HCT116 (cell line): ENCODE results near the gene RPL21. TPM values are rescaled to one million over a fixed set of nuclear protein-coding genes. Genes with fewer than 3 reads are reported as not detected.

Source experiments
- ATAC-seq: fragments of 200-7000 bp; cut with Tn5 transposase; 2 replicates; pipeline ENCODE4 v1.9.1; 2020; ENCODE audit warnings: mild to moderate bottlenecking, moderate library complexity
- BruUV-seq: library from RNA; stranded (reverse); fragments of 400-500 nt; replicated peaks from 2 replicates; lab custom pipeline; 2021; lab: Mats Ljungman, UMichigan
- CTCF ChIA-PET: fragments of 300-600 bp; sonication (Branson Sonifier 250); formaldehyde crosslinking; loops from one replicate; lab custom pipeline; 2021; ENCODE audit warnings: antibody characterized with exemption; lab: Charles Lee
- POLR2A ChIA-PET: fragments of 300-600, 350-600 bp; sonication (Branson Sonifier 250); formaldehyde crosslinking; loops from one replicate; lab custom pipeline; 2021; ENCODE audit warnings: antibody characterized with exemption; lab: Charles Lee
- RAD21 ChIA-PET, 2 experiments: fragments of 300-600 bp; sonication (Branson Sonifier 250); formaldehyde crosslinking; loops; one replicate each; lab custom pipeline; 2023; ENCODE audit warnings: low total read pairs in 2 of 2; ENCODE audit not compliant: uncharacterized antibody in 2 of 2, unreplicated experiment in 2 of 2, low non-redundant PET in 1 of 2; lab: Charles Lee
- DNase-seq: peaks from one replicate; pipeline ENCODE4 v3.0.0-alpha.2; 2010; ENCODE audit warnings: low read depth, low spot score
- H2AFZ ChIP-seq: fragments of 200-600 bp; shearing (Covaris generic), sonication (generic); 2 replicates; pipeline ENCODE4 v1.6.1; 2017; ENCODE audit warnings: low read depth, mixed run types, mixed read lengths, antibody characterized with exemption, low read length; ENCODE audit not compliant: poor library complexity, severe bottlenecking
- H3K27ac ChIP-seq: 2 replicates; pipeline ENCODE4 v1.5.1; 2012; ENCODE audit warnings: low read depth, low read length
- H3K27me3 ChIP-seq: fragments of 200-600 bp; sonication (generic); 2 replicates; pipeline ENCODE4 v1.6.1; 2016; ENCODE audit warnings: mixed run types, low read length, mixed read lengths; ENCODE audit not compliant: insufficient read depth
- H3K36me3 ChIP-seq, 2 experiments: fragments of 200-500 bp in 1 of 2; fragments of 200-600 bp in 1 of 2; sonication (Bioruptor generic) in 1 of 2; sonication (generic) in 1 of 2; 2 replicates each; pipeline versions ENCODE4 v1.5.1 to v1.6.1; 2014 to 2016; ENCODE audit warnings: low read length in 2 of 2, inconsistent platforms in 1 of 2, mixed read lengths in 1 of 2, mixed run types in 1 of 2; ENCODE audit not compliant: insufficient read depth in 2 of 2, control insufficient read depth in 1 of 2
- H3K4me1 ChIP-seq, 2 experiments: fragments of 200-600 bp in 1 of 2; sonication (generic) in 1 of 2; 2 replicates each; pipeline versions ENCODE4 v1.5.1 to v1.6.1; 2012 to 2017; ENCODE audit warnings: low read length in 2 of 2, inconsistent platforms in 1 of 2, mild to moderate bottlenecking in 1 of 2, mixed read lengths in 1 of 2, mixed run types in 1 of 2, moderate library complexity in 1 of 2; ENCODE audit not compliant: insufficient read depth in 2 of 2, control insufficient read depth in 1 of 2
- H3K4me2 ChIP-seq: fragments of 200-600 bp; sonication (generic); 2 replicates; pipeline ENCODE4 v1.6.1; 2017; ENCODE audit warnings: mixed run types, low read length, mixed read lengths
- H3K4me3 ChIP-seq, 2 experiments: fragments of 200-600 bp in 1 of 2; sonication (generic) in 1 of 2; replicated peaks in 1 of 2; 2 replicates each; pipeline ENCODE4 v1.5.1; 2011 to 2016; ENCODE audit warnings: low read length in 2 of 2, control low read depth in 1 of 2, low read depth in 1 of 2, mild to moderate bottlenecking in 1 of 2, mixed read lengths in 1 of 2, mixed run types in 1 of 2
- H3K79me2 ChIP-seq: fragments of 200-600 bp; sonication (generic); 2 replicates; pipeline ENCODE4 v1.6.1; 2017; ENCODE audit warnings: mild to moderate bottlenecking, mixed run types, low read length, moderate library complexity, mixed read lengths; ENCODE audit not compliant: insufficient read depth
- H3K9ac ChIP-seq: fragments of 200-600 bp; sonication (generic); 2 replicates; pipeline ENCODE4 v1.6.1; 2016; ENCODE audit warnings: low read length, mixed read lengths
- H3K9me2 ChIP-seq: fragments of 200-600 bp; sonication (generic), shearing (Covaris generic); 2 replicates; pipeline ENCODE4 v1.6.1; 2017; ENCODE audit warnings: mixed run types, mild to moderate bottlenecking, moderate library complexity; ENCODE audit not compliant: insufficient read depth
- H3K9me3 ChIP-seq, 2 experiments: fragments of 200-500 bp in 1 of 2; fragments of 200-600 bp in 1 of 2; sonication (Bioruptor generic) in 1 of 2; sonication (generic) in 1 of 2; 2 replicates each; pipeline ENCODE4 v1.6.1; 2014 to 2017; ENCODE audit warnings: low read length in 2 of 2, mixed read lengths in 2 of 2, inconsistent platforms in 1 of 2, low read depth in 1 of 2, mild to moderate bottlenecking in 1 of 2, mixed run types in 1 of 2, moderate library complexity in 1 of 2; ENCODE audit not compliant: control insufficient read depth in 1 of 2, insufficient read depth in 1 of 2
- H4K20me1 ChIP-seq: fragments of 200-600 bp; sonication (generic), shearing (Covaris generic); 2 replicates; pipeline ENCODE4 v1.6.1; 2017; ENCODE audit warnings: mixed run types, mild to moderate bottlenecking, moderate library complexity; ENCODE audit not compliant: insufficient read depth
- CBX3 ChIP-seq: IDR thresholded peaks from 2 replicates; pipeline ENCODE4 v1.6.1; 2012; ENCODE audit warnings: low read depth
- CEBPB ChIP-seq: IDR thresholded peaks from 2 replicates; pipeline ENCODE4 v1.6.1; 2012; ENCODE audit warnings: low read depth
- EGR1 ChIP-seq: IDR thresholded peaks from 2 replicates; pipeline ENCODE4 v1.6.1; 2012; ENCODE audit warnings: low read depth
- ELF1 ChIP-seq: IDR thresholded peaks from 2 replicates; pipeline ENCODE4 v1.6.1; 2012; ENCODE audit warnings: low read depth, borderline replicate concordance
- EZH2 ChIP-seq: fragments of 200-600 bp; sonication (generic); IDR thresholded peaks from 2 replicates; pipeline ENCODE4 v1.6.1; 2017; ENCODE audit warnings: antibody characterized with exemption, mixed run types
- EZH2phosphoT487 ChIP-seq: fragments of 200-600 bp; IDR thresholded peaks from 2 replicates; pipeline ENCODE4 v1.6.1; 2018; ENCODE audit warnings: antibody characterized with exemption, borderline replicate concordance
- FOSL1 ChIP-seq: IDR thresholded peaks from 2 replicates; pipeline ENCODE4 v1.6.1; 2012; ENCODE audit warnings: low read depth
- JUND ChIP-seq: IDR thresholded peaks from 2 replicates; pipeline ENCODE4 v1.6.1; 2012
- POLR2A ChIP-seq: IDR thresholded peaks from 2 replicates; pipeline ENCODE4 v1.7.0; 2011; ENCODE audit warnings: borderline replicate concordance; ENCODE audit not compliant: insufficient read depth, insufficient read length; ENCODE audit errors: extremely low read depth
- POLR2AphosphoS5 ChIP-seq: IDR thresholded peaks from 2 replicates; pipeline ENCODE4 v1.6.1; 2011; ENCODE audit warnings: mild to moderate bottlenecking, low read depth, low read length, moderate library complexity
- RAD21 ChIP-seq: IDR thresholded peaks from 2 replicates; pipeline ENCODE4 v1.6.1; 2012; ENCODE audit warnings: low read depth, mild to moderate bottlenecking
- SRF ChIP-seq: IDR thresholded peaks from 2 replicates; pipeline ENCODE4 v1.6.1; 2012; ENCODE audit warnings: low read depth
- TCF7L2 ChIP-seq: IDR thresholded peaks from 2 replicates; pipeline ENCODE4 v1.7.0; 2011; ENCODE audit warnings: borderline replicate concordance, inconsistent platforms; ENCODE audit not compliant: insufficient read depth, insufficient read length; ENCODE audit errors: extremely low read depth
- YY1 ChIP-seq: IDR thresholded peaks from 2 replicates; pipeline ENCODE4 v1.6.1; 2011; ENCODE audit warnings: low read length, low read depth, moderate library complexity, mild to moderate bottlenecking; ENCODE audit not compliant: insufficient replicate concordance; ENCODE audit errors: extremely low read depth
- ZFX ChIP-seq: fragments of 450-650 bp; IDR thresholded peaks from 2 replicates; pipeline ENCODE4 v1.6.1; 2017
- ZNF274 ChIP-seq: fragments of 200-500 bp; sonication (Bioruptor generic); IDR thresholded peaks from 2 replicates; pipeline ENCODE4 v1.6.1; 2014; ENCODE audit warnings: mild to moderate bottlenecking, low read depth, low read length, inconsistent platforms
- intact Hi-C: fragments of 100-400 bp; cut with micrococcal nuclease; formaldehyde crosslinking; loops from 2 replicates; pipeline ENCODE4 v1.10.0; 2022
- total RNA-seq: library from RNA; stranded (reverse); gene quantifications from one replicate; pipeline ENCODE4 v1.2.1, GENCODE V29; 2021; ENCODE audit not compliant: unreplicated experiment
- TF ChIP-seq, protein P1 (sequence below): IDR thresholded peaks from 2 replicates; pipeline ENCODE4 v1.6.1; 2012
- TF ChIP-seq, protein P2 (sequence below): IDR thresholded peaks from 2 replicates; pipeline ENCODE4 v1.6.1; 2012
- TF ChIP-seq, protein P3 (sequence below): IDR thresholded peaks from 2 replicates; pipeline ENCODE4 v1.6.1; 2012; ENCODE audit warnings: low read depth
- TF ChIP-seq, protein P4 (sequence below): IDR thresholded peaks from 2 replicates; pipeline ENCODE4 v1.6.1; 2011; ENCODE audit warnings: mild to moderate bottlenecking, low read length, moderate library complexity; ENCODE audit not compliant: insufficient replicate concordance; ENCODE audit errors: extremely low read depth

Gene RPL21
- total RNA-seq, 1 experiment from 2014 or later: 915 TPM

DNA sequence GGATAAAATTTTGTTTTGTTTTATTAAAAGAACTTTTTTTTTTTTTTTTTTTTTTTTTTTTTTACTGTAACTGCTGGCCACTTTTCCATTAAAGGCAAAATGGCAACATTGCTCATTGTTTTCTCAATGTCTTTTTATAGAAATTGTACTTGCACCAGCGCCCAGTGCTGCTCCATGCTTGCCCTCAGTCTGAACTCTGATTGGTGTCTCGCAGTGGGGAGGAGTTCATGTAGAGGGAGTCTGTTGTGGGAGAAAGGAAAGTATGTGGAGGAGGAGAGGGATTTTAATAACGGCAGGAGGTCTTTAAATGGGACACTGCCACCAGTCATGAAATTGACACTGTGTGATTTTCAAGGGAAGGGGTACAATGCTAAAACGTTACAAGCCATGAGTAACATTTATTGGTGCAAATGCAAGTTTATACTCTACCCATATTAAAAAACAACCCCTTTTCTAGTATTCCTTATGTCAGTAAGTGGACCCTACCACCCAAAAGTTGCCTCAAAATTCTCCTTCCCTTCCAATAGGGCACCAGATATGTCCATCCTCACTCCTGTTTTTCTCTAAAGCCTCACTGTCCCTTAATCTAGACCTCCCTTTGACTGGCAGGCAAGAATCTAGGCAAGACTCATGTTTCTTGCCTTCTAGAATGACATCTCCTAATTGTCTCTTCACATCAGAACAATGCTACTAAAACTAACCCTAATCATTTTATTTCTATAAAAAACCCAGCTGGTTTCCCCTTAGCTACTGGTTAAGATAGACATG is 22.5 kb downstream of the RPL21 start:
- ChIA-PET CTCF (interaction anchor here (0.7 to 1.2 kb wide), 2 partner anchors 10 to 30 kb away, joined by 3 to 5 read pairs; no protein-coding TSS in a partner anchor), RAD21 (interaction anchor here in 1 of 2 experiments (0.7 kb wide), 1 partner anchor 62 kb away, joined by 6 read pairs; no protein-coding TSS in a partner anchor), POLR2A (no interaction called here)
- H2AFZ ChIP-seq: no peak overlapping the region
- no peaks in the 10 kb centered on the region for H3K79me2 ChIP-seq
- no peak overlapping the region for H3K27ac ChIP-seq
- H3K27me3 ChIP-seq: no peaks in the 10 kb centered on the region
- intact Hi-C loops: no loop called here
- H4K20me1 ChIP-seq: no peaks in the 10 kb centered on the region
- no peaks in the 10 kb centered on the region for H3K9me3 ChIP-seq
- no TSS peak for BruUV-seq
- H3K4me3 ChIP-seq: no peak overlapping the region
- no peak for ATAC-seq
- no peaks in the 10 kb centered on the region for H3K9me2 ChIP-seq
- H3K4me1 ChIP-seq: peaks cover 4 to 14% of the 10 kb centered on the region in 2 experiments; a peak in 3 of 4 replicates
- TF ChIP-seq CBX3 (no peak), YY1 (no peak), EZH2 (no peak), FOSL1 (no peak), JUND (no peak), RAD21 (no peak), EGR1 (no peak), SRF (no peak), POLR2A (no peak), CEBPB (no peak), ZNF274 (no peak), POLR2AphosphoS5 (no peak), ELF1 (no peak), ZFX (no peak), EZH2phosphoT487 (no peak), TCF7L2 (no peak)
- TF ChIP-seq, protein P1, sequence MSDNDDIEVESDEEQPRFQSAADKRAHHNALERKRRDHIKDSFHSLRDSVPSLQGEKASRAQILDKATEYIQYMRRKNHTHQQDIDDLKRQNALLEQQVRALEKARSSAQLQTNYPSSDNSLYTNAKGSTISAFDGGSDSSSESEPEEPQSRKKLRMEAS: no peak
- TF ChIP-seq, protein P2, sequence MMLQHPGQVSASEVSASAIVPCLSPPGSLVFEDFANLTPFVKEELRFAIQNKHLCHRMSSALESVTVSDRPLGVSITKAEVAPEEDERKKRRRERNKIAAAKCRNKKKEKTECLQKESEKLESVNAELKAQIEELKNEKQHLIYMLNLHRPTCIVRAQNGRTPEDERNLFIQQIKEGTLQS: no peak
- TF ChIP-seq, protein P3, sequence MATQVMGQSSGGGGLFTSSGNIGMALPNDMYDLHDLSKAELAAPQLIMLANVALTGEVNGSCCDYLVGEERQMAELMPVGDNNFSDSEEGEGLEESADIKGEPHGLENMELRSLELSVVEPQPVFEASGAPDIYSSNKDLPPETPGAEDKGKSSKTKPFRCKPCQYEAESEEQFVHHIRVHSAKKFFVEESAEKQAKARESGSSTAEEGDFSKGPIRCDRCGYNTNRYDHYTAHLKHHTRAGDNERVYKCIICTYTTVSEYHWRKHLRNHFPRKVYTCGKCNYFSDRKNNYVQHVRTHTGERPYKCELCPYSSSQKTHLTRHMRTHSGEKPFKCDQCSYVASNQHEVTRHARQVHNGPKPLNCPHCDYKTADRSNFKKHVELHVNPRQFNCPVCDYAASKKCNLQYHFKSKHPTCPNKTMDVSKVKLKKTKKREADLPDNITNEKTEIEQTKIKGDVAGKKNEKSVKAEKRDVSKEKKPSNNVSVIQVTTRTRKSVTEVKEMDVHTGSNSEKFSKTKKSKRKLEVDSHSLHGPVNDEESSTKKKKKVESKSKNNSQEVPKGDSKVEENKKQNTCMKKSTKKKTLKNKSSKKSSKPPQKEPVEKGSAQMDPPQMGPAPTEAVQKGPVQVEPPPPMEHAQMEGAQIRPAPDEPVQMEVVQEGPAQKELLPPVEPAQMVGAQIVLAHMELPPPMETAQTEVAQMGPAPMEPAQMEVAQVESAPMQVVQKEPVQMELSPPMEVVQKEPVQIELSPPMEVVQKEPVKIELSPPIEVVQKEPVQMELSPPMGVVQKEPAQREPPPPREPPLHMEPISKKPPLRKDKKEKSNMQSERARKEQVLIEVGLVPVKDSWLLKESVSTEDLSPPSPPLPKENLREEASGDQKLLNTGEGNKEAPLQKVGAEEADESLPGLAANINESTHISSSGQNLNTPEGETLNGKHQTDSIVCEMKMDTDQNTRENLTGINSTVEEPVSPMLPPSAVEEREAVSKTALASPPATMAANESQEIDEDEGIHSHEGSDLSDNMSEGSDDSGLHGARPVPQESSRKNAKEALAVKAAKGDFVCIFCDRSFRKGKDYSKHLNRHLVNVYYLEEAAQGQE: no peak
- TF ChIP-seq, protein P4, sequence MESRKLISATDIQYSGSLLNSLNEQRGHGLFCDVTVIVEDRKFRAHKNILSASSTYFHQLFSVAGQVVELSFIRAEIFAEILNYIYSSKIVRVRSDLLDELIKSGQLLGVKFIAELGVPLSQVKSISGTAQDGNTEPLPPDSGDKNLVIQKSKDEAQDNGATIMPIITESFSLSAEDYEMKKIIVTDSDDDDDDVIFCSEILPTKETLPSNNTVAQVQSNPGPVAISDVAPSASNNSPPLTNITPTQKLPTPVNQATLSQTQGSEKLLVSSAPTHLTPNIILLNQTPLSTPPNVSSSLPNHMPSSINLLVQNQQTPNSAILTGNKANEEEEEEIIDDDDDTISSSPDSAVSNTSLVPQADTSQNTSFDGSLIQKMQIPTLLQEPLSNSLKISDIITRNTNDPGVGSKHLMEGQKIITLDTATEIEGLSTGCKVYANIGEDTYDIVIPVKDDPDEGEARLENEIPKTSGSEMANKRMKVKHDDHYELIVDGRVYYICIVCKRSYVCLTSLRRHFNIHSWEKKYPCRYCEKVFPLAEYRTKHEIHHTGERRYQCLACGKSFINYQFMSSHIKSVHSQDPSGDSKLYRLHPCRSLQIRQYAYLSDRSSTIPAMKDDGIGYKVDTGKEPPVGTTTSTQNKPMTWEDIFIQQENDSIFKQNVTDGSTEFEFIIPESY: no peak
- H3K4me2 ChIP-seq: no peak overlapping the region
- DNase-seq: no peak
- no peaks in the 10 kb centered on the region for H3K36me3 ChIP-seq
- no peak overlapping the region for H3K9ac ChIP-seq
